Measurements from ENCODE around the gene SLA2. TPM values are rescaled to one million over a fixed set of nuclear protein-coding genes. Genes with fewer than 3 reads are reported as not detected.
A peak's percentile ranks its signal among the peaks of the same experiment; 100 is the strongest.
"Not testable (repeated sequence)": the region's sequence is repeated elsewhere in the genome, so short reads cannot be mapped to it uniquely, and the experiment has no call there.

The SLA2 gene
- total RNA-seq, 1 donor from 2014 or later: 0.21 TPM

DNA sequence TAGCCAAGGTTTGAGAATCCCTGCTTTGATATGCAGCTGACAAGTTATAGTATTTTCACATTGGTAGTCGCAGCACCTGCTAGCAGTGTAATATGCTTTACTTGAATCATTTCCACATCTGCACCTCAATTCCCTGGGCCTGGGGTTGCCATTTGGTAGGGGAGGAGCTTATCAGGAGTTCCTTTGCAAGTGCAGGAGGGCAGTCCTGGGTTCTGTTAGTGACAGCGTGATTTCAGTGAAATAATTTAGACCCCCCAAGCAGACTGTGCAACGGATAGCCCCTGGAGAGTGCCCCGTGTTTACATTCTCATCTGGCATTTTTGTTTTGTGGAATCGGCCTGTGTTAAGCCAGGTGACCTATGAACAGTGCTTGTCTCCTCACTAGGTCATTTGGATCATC lies 34.4 kb downstream of the SLA2 start:
- peaks cover 11% of the 10 kb centered on the region for H3K36me3 Mint-ChIP-seq
- peaks cover 3% of the 10 kb centered on the region for H3K27me3 Mint-ChIP-seq (ENCODE audit: insufficient read depth, low read depth)
- TF ChIP-seq EZH2phosphoT487 (IDR thresholded peaks at IDR 0.05) (no peak), EZH2 (IDR thresholded peaks at IDR 0.05) (no peak)
- TF ChIP-seq, protein P1, sequence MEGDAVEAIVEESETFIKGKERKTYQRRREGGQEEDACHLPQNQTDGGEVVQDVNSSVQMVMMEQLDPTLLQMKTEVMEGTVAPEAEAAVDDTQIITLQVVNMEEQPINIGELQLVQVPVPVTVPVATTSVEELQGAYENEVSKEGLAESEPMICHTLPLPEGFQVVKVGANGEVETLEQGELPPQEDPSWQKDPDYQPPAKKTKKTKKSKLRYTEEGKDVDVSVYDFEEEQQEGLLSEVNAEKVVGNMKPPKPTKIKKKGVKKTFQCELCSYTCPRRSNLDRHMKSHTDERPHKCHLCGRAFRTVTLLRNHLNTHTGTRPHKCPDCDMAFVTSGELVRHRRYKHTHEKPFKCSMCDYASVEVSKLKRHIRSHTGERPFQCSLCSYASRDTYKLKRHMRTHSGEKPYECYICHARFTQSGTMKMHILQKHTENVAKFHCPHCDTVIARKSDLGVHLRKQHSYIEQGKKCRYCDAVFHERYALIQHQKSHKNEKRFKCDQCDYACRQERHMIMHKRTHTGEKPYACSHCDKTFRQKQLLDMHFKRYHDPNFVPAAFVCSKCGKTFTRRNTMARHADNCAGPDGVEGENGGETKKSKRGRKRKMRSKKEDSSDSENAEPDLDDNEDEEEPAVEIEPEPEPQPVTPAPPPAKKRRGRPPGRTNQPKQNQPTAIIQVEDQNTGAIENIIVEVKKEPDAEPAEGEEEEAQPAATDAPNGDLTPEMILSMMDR (IDR thresholded peaks at IDR 0.05): no peak
- no peak overlapping the region for H3K4me3 Mint-ChIP-seq
- H3K9me3 Mint-ChIP-seq: no peaks in the 10 kb centered on the region
- Histone ChIP-seq H3K79me2 (ENCODE audit: low read depth) (peaks cover 19% of the 10 kb centered on the region), H4K20me1 (ENCODE audit: low read depth) (peaks cover 12% of the 10 kb centered on the region), H2AFZ (replicated peaks) (no peak overlapping the region), H3K4me1 (peaks cover 4% of the 10 kb centered on the region), H3K27me3 (no peaks in the 10 kb centered on the region), H3K9ac (no peak overlapping the region), H3K27ac (no peak overlapping the region), H3K4me2 (no peak overlapping the region), H3K36me3 (no peaks in the 10 kb centered on the region), H3F3A (ENCODE audit: low read depth) (peaks cover 12% of the 10 kb centered on the region), H3K4me3 (no peak overlapping the region), H3K9me3 (ENCODE audit: low read depth) (no peaks in the 10 kb centered on the region)
- H3K27ac Mint-ChIP-seq: no peak overlapping the region
- peaks cover 8% of the 10 kb centered on the region for H3K4me1 Mint-ChIP-seq
- no peak for DNase-seq (ENCODE audit: low spot score)

DNA sequence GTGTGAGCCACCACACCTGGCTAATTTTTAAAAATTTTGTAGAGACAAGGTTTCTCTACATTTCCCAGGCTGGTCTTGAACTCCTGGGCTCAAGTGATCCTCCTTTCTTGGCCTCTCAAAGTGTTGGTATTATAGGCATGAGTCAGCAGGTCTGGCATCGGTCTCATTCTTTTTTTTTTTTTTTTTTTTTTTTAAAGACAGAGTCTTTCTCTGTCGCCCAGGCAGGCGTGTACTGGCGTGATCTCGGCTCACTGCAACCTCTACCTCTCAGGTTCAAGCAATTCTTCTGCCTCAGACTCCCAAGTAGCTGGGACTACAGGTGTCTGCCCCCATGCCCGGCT lies 37.6 kb downstream of the SLA2 start:
- H3K27me3 ChIP-seq; H3K4me1 ChIP-seq; H3K9ac ChIP-seq; DNase-seq (ENCODE audit: low spot score); H2AFZ ChIP-seq (replicated peaks); H3K27ac Mint-ChIP-seq; H3K36me3 ChIP-seq; H3K9me3 Mint-ChIP-seq; H3K36me3 Mint-ChIP-seq; H3K4me3 Mint-ChIP-seq; H3K4me3 ChIP-seq; H3K27ac ChIP-seq; H3K27me3 Mint-ChIP-seq (ENCODE audit: insufficient read depth, low read depth); H3K9me3 ChIP-seq (ENCODE audit: low read depth); H3K4me2 ChIP-seq: not testable (repeated sequence)
- peaks cover 15% of the 10 kb centered on the region for H3F3A ChIP-seq (ENCODE audit: low read depth)
- peaks cover 30% of the 10 kb centered on the region for H3K79me2 ChIP-seq (ENCODE audit: low read depth)
- peaks cover 20% of the 10 kb centered on the region for H3K4me1 Mint-ChIP-seq
- H4K20me1 ChIP-seq (ENCODE audit: low read depth): peaks cover 20% of the 10 kb centered on the region

DNA sequence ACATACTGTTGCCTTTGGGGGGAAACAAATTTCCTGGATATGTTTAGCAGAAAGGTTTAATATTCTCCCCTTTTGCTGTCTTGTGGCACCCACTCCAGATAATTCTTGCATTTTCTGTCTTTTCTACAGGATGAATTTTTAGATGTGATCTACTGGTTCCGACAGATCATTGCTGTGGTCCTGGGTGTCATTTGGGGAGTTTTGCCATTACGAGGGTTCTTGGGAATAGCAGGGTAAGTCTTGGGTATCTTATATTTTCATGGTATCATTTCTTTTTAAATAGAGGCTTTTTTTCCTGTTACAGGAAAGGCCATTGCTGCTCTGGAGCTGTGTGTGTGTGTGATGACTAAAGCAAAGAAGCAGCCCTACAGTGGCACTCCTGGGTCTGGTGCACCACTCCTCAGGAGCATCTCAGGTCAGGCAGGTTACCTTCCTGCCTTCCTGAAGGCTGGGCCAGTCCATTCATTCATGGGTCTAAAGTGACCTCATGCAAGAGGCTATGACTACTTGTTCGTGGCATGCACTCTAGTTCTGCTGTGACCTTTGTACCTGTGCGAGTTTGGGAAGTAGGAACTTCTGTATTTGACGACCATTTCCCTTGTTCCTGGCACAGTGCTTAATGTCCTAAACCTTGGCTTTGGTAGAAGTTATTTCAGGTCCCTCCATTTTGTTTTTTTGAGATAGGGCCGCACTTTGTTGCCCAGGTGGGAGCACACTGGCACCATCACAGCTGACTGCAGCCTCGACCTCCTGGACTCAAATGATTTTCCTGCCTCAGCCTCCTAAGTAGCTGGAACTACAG lies 38.2 kb downstream of the SLA2 start:
- peaks cover 15% of the 10 kb centered on the region for H3F3A ChIP-seq (ENCODE audit: low read depth)
- H3K9me3 Mint-ChIP-seq: no peaks in the 10 kb centered on the region
- H3K4me1 ChIP-seq: peaks cover 5% of the 10 kb centered on the region
- H3K27ac Mint-ChIP-seq: no peak overlapping the region
- H3K9me3 ChIP-seq (ENCODE audit: low read depth): no peaks in the 10 kb centered on the region
- peaks cover 20% of the 10 kb centered on the region for H3K4me1 Mint-ChIP-seq
- no peaks in the 10 kb centered on the region for H3K27me3 ChIP-seq
- no peak for DNase-seq (ENCODE audit: low spot score)
- no peak for TF ChIP-seq EZH2 (IDR thresholded peaks at IDR 0.05)
- TF ChIP-seq, protein P1 (IDR thresholded peaks at IDR 0.05): no peak
- no peak for TF ChIP-seq EZH2phosphoT487 (IDR thresholded peaks at IDR 0.05)
- no peaks in the 10 kb centered on the region for H3K36me3 ChIP-seq
- H3K4me3 ChIP-seq: no peak overlapping the region
- peak overlapping the region; percentile 76 for H3K4me3 Mint-ChIP-seq
- peaks cover 20% of the 10 kb centered on the region for H4K20me1 ChIP-seq (ENCODE audit: low read depth)
- H3K27me3 Mint-ChIP-seq (ENCODE audit: insufficient read depth, low read depth): peaks cover 8% of the 10 kb centered on the region
- H2AFZ ChIP-seq (replicated peaks): no peak overlapping the region
- H3K9ac ChIP-seq: peak overlapping the region; percentile 6
- H3K4me2 ChIP-seq: peak overlapping the region; percentile 96
- no peak overlapping the region for H3K27ac ChIP-seq
- H3K36me3 Mint-ChIP-seq: peaks cover 7% of the 10 kb centered on the region
- peaks cover 30% of the 10 kb centered on the region for H3K79me2 ChIP-seq (ENCODE audit: low read depth)
